Measurements from ENCODE around the gene FARP2.

- TF ChIP-seq POLR2A (IDR thresholded peaks at IDR 0.05) (no peak), CTCF (IDR thresholded peaks at IDR 0.05) (no peak)
These were observed 143.9 kb downstream of the FARP2 start for GRCh38 chr2:241500016-241500415.

All from heart left ventricle (tissue), 13 donors.